Neural crest cell (in vitro differentiated cells): Measurements from ENCODE around the gene TBCE. TPM values are rescaled to one million over a fixed set of nuclear protein-coding genes. Genes with fewer than 3 reads are reported as not detected.
A peak's percentile ranks its signal among the peaks of the same experiment; 100 is the strongest.

ENCODE experiments used
- DNase-seq: peaks from one replicate; pipeline ENCODE4 v3.0.0; 2021; ENCODE audit warnings: low read depth, mixed read lengths, low spot score
- H3K27ac Mint-ChIP-seq: one replicate; pipeline ENCODE4 v1.8.0; 2021; ENCODE audit warnings: mild to moderate bottlenecking, mixed read lengths; ENCODE audit not compliant: unreplicated experiment
- H3K27me3 Mint-ChIP-seq: 2 replicates; pipeline ENCODE4 v1.8.0; 2021; ENCODE audit warnings: low read depth, mild to moderate bottlenecking, mixed read lengths
- H3K36me3 Mint-ChIP-seq: 2 replicates; pipeline ENCODE4 v1.8.0; 2021; ENCODE audit warnings: low read depth, mild to moderate bottlenecking, mixed read lengths
- H3K4me1 Mint-ChIP-seq: 2 replicates; pipeline ENCODE4 v1.8.0; 2021; ENCODE audit warnings: mixed read lengths
- H3K4me3 Mint-ChIP-seq: one replicate; pipeline ENCODE4 v1.8.0; 2021; ENCODE audit warnings: mild to moderate bottlenecking, mixed read lengths
- H3K9me3 Mint-ChIP-seq: 2 replicates; pipeline ENCODE4 v1.8.0; 2021; ENCODE audit warnings: mixed read lengths
- total RNA-seq: library from RNA; stranded (reverse); gene quantifications from 2 replicates; pipeline ENCODE4 v1.2.1, GENCODE V29; 2021
- TF ChIP-seq, protein P1 (sequence below): fragments of 200-600 bp; sonication (generic); conservative IDR thresholded peaks from 2 replicates; pipeline ENCODE4 v1.5.0; 2021; ENCODE audit warnings: antibody characterized with exemption, mild to moderate bottlenecking

TBCE gene
- total RNA-seq, 1 donor from 2014 or later: 28.2 TPM

- Mint-ChIP-seq H3K4me3 (no peak overlapping the region), H3K4me1 (peaks cover 14% of the 10 kb centered on the region), H3K9me3 (no peaks in the 10 kb centered on the region), H3K27me3 (no peaks in the 10 kb centered on the region), H3K27ac (peak overlapping the region; percentile 32), H3K36me3 (no peaks in the 10 kb centered on the region)
- TF ChIP-seq, protein P1, sequence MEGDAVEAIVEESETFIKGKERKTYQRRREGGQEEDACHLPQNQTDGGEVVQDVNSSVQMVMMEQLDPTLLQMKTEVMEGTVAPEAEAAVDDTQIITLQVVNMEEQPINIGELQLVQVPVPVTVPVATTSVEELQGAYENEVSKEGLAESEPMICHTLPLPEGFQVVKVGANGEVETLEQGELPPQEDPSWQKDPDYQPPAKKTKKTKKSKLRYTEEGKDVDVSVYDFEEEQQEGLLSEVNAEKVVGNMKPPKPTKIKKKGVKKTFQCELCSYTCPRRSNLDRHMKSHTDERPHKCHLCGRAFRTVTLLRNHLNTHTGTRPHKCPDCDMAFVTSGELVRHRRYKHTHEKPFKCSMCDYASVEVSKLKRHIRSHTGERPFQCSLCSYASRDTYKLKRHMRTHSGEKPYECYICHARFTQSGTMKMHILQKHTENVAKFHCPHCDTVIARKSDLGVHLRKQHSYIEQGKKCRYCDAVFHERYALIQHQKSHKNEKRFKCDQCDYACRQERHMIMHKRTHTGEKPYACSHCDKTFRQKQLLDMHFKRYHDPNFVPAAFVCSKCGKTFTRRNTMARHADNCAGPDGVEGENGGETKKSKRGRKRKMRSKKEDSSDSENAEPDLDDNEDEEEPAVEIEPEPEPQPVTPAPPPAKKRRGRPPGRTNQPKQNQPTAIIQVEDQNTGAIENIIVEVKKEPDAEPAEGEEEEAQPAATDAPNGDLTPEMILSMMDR: no peak
- DNase-seq: no peak
These were observed 58.1 kb downstream of the TBCE start for GRCh38 chr1:235425357-235425756.

- TF ChIP-seq, protein P1: no peak
- DNase-seq: no peak
- Mint-ChIP-seq H3K36me3 (no peaks in the 10 kb centered on the region), H3K4me3 (no peak overlapping the region), H3K9me3 (no peaks in the 10 kb centered on the region), H3K27me3 (no peaks in the 10 kb centered on the region), H3K4me1 (peaks cover 14% of the 10 kb centered on the region), H3K27ac (no peak overlapping the region)
These were observed 58.9 kb downstream of the TBCE start for GRCh38 chr1:235426143-235426542.

- Mint-ChIP-seq H3K27me3 (no peaks in the 10 kb centered on the region), H3K9me3 (no peaks in the 10 kb centered on the region), H3K36me3 (no peaks in the 10 kb centered on the region), H3K27ac (no peak overlapping the region), H3K4me1 (peaks cover 14% of the 10 kb centered on the region), H3K4me3 (no peak overlapping the region)
- no peak for DNase-seq
- TF ChIP-seq, protein P1: no peak
These were observed 59.5 kb downstream of the TBCE start for GRCh38 chr1:235426680-235427079.

- DNase-seq: no peak
- Mint-ChIP-seq H3K4me1 (peaks cover 14% of the 10 kb centered on the region), H3K27ac (no peak overlapping the region), H3K4me3 (no peak overlapping the region), H3K27me3 (no peaks in the 10 kb centered on the region), H3K9me3 (no peaks in the 10 kb centered on the region), H3K36me3 (no peaks in the 10 kb centered on the region)
- TF ChIP-seq, protein P1: no peak
These were observed 60.2 kb downstream of the TBCE start for GRCh38 chr1:235427447-235427846.

- H3K36me3 Mint-ChIP-seq: peaks cover 3% of the 10 kb centered on the region
- no peak overlapping the region for H3K4me3 Mint-ChIP-seq
- H3K27ac Mint-ChIP-seq: no peak overlapping the region
- TF ChIP-seq, protein P1: no peak
- no peak for DNase-seq
- no peaks in the 10 kb centered on the region for H3K27me3 Mint-ChIP-seq
- H3K4me1 Mint-ChIP-seq: peaks cover 7% of the 10 kb centered on the region
- no peaks in the 10 kb centered on the region for H3K9me3 Mint-ChIP-seq
These were observed 61.9 kb downstream of the TBCE start for GRCh38 chr1:235429143-235429542.

- no peak overlapping the region for H3K27ac Mint-ChIP-seq
- no peaks in the 10 kb centered on the region for H3K27me3 Mint-ChIP-seq
- TF ChIP-seq, protein P1: no peak
These were observed 63.8 kb downstream of the TBCE start for GRCh38 chr1:235430991-235431390.

More at GRCh38 chr1:235430991-235431390, 63.8 kb downstream of the TBCE start:
- Mint-ChIP-seq H3K4me1 (no peaks in the 10 kb centered on the region), H3K36me3 (peaks cover 3% of the 10 kb centered on the region), H3K9me3 (no peaks in the 10 kb centered on the region), H3K4me3 (no peak overlapping the region)
- no peak for DNase-seq
